NB4 (cell line): ENCODE measurements around the gene CSNK1A1.

ENCODE experiments used
- POLR2A ChIP-seq: IDR thresholded peaks from 2 replicates; pipeline ENCODE4 v1.6.1; 2011; ENCODE audit warnings: mild to moderate bottlenecking; ENCODE audit not compliant: insufficient read length; ENCODE audit errors: extremely low read depth
- TF ChIP-seq, protein P1 (sequence below): IDR thresholded peaks from one replicate; pipeline ENCODE4 v1.5.1; 2012; ENCODE audit warnings: low read depth, low read length
- TF ChIP-seq, protein P2 (sequence below): IDR thresholded peaks from 2 replicates; pipeline ENCODE4 v1.6.1; 2011; ENCODE audit warnings: low read depth, low read length

DNA sequence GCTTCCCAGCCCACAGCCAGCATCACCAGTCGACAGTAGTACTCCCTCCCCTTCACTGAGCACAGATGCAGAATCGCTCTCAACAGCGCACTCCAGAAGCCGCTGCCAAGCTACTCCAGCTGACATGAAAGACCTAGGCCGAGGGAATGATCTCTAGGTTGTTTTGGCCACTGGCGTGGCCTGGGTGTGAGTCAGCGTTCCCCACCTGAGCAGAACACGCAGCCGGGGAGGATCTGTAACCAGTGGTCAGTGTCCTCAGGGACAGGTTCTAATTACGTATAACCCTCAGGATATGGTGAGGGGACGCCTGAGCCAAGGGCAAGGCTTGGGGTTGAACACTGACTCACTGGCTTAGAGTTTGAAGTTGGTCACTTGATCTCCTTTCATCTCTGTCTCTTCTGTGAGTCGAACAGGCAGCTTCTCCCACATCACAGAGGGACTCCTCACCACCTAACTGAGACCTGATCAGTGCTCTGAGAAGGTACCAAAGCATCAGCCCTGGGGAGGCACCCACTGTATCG is 95.3 kb downstream of the CSNK1A1 start:
- TF ChIP-seq, protein P1, sequence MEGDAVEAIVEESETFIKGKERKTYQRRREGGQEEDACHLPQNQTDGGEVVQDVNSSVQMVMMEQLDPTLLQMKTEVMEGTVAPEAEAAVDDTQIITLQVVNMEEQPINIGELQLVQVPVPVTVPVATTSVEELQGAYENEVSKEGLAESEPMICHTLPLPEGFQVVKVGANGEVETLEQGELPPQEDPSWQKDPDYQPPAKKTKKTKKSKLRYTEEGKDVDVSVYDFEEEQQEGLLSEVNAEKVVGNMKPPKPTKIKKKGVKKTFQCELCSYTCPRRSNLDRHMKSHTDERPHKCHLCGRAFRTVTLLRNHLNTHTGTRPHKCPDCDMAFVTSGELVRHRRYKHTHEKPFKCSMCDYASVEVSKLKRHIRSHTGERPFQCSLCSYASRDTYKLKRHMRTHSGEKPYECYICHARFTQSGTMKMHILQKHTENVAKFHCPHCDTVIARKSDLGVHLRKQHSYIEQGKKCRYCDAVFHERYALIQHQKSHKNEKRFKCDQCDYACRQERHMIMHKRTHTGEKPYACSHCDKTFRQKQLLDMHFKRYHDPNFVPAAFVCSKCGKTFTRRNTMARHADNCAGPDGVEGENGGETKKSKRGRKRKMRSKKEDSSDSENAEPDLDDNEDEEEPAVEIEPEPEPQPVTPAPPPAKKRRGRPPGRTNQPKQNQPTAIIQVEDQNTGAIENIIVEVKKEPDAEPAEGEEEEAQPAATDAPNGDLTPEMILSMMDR, result no peak
- TF ChIP-seq, protein P2, sequence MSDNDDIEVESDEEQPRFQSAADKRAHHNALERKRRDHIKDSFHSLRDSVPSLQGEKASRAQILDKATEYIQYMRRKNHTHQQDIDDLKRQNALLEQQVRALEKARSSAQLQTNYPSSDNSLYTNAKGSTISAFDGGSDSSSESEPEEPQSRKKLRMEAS, result no peak
- no peak for TF ChIP-seq POLR2A
